Panc1 (cell line): ENCODE results near the gene USP33.

ENCODE experiments used
- POLR2AphosphoS5 ChIP-seq: IDR thresholded peaks from 2 replicates; pipeline ENCODE4 v1.6.1; 2012; ENCODE audit warnings: mild to moderate bottlenecking, low read depth, low read length, moderate library complexity
- REST ChIP-seq, 2 experiments: IDR thresholded peaks; 2 replicates each; pipeline ENCODE4 v1.6.1; 2011 to 2012; ENCODE audit warnings: low read depth in 2 of 2, control low read depth in 1 of 2, low read length in 1 of 2, mild to moderate bottlenecking in 1 of 2, moderate library complexity in 1 of 2; ENCODE audit not compliant: insufficient read depth in 1 of 2
- SIN3A ChIP-seq: IDR thresholded peaks from 2 replicates; pipeline ENCODE4 v1.6.1; 2012; ENCODE audit warnings: low read depth, mild to moderate bottlenecking, low read length, moderate library complexity, borderline replicate concordance; ENCODE audit not compliant: insufficient read depth
- TCF7L2 ChIP-seq: IDR thresholded peaks from 2 replicates; pipeline ENCODE4 v1.6.1; 2011; ENCODE audit warnings: mild to moderate bottlenecking, low read depth, low read length, inconsistent platforms
- TF ChIP-seq, protein P1 (sequence below): fragments of 450-650 bp; IDR thresholded peaks from 2 replicates; pipeline ENCODE4 v1.5.1; 2017; ENCODE audit warnings: mild to moderate bottlenecking

DNA sequence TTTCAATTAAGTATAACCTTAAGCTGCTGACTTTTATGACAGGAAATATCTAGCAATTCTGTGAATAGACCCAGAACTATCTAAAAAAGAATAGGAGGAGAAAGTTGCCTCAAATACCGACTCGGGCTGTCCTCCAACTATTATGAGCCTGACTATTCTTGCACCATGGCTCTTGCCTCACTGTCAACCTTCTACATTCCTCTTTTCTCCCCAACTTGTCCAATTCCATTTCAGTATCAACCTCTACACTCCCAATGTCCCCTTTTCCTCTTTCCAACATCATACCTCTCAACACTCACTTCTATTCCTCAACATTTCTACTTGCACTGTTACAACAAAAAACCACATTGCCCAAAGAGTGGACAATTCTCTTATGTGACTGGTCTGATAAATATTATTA is 79.5 kb downstream of the USP33 start:
- TF ChIP-seq, protein P1, sequence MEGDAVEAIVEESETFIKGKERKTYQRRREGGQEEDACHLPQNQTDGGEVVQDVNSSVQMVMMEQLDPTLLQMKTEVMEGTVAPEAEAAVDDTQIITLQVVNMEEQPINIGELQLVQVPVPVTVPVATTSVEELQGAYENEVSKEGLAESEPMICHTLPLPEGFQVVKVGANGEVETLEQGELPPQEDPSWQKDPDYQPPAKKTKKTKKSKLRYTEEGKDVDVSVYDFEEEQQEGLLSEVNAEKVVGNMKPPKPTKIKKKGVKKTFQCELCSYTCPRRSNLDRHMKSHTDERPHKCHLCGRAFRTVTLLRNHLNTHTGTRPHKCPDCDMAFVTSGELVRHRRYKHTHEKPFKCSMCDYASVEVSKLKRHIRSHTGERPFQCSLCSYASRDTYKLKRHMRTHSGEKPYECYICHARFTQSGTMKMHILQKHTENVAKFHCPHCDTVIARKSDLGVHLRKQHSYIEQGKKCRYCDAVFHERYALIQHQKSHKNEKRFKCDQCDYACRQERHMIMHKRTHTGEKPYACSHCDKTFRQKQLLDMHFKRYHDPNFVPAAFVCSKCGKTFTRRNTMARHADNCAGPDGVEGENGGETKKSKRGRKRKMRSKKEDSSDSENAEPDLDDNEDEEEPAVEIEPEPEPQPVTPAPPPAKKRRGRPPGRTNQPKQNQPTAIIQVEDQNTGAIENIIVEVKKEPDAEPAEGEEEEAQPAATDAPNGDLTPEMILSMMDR: no peak
- TF ChIP-seq POLR2AphosphoS5 (no peak), REST (IDR thresholded peaks at IDR 0.05; ENCODE audit: insufficient read depth in 1 of 2, low read depth in 2 of 2, low read length in 1 of 2) (no peak), TCF7L2 (no peak), SIN3A (no peak)
